ENCODE data around the gene VPS16.

Gene VPS16

GRCh38 chr20:2812189-2812588, 28.4 kb upstream of the VPS16 start:
- no peaks in the 10 kb centered on the region for H3K4me1 ChIP-seq (ENCODE audit: control insufficient read depth in 1 of 2, insufficient read depth in 1 of 2, low read depth in 1 of 2, low read length in 1 of 2)
- H3K27me3 ChIP-seq: peaks cover 44% of the 10 kb centered on the region
- H3K9me3 ChIP-seq: no peaks in the 10 kb centered on the region
- TF ChIP-seq CTCF (IDR thresholded peaks at IDR 0.05): no peak
- no peaks in the 10 kb centered on the region for H3K36me3 ChIP-seq
- H3K27ac ChIP-seq: no peak overlapping the region
- H3K4me3 ChIP-seq (ENCODE audit: low read depth in 1 of 2, low read length in 1 of 2): no peak overlapping the region

- no peak overlapping the region for H3K27ac ChIP-seq
- no peak for TF ChIP-seq CTCF (IDR thresholded peaks at IDR 0.05)
- peaks cover 34% of the 10 kb centered on the region for H3K27me3 ChIP-seq
- H3K4me3 ChIP-seq (ENCODE audit: low read depth in 1 of 2, low read length in 1 of 2): no peak overlapping the region
- H3K9me3 ChIP-seq: no peaks in the 10 kb centered on the region
- no peaks in the 10 kb centered on the region for H3K4me1 ChIP-seq (ENCODE audit: control insufficient read depth in 1 of 2, insufficient read depth in 1 of 2, low read depth in 1 of 2, low read length in 1 of 2)
- H3K36me3 ChIP-seq: no peaks in the 10 kb centered on the region
Observed at GRCh38 chr20:2814076-2814475, 26.5 kb upstream of the VPS16 start.

GRCh38 chr20:2814587-2815051, 25.9 kb upstream of the VPS16 start, which contains the start of gene C20orf141:
Gene C20orf141, plus strand, starts transcription at chr20:2814987. Its CDS starts 198 bp downstream, at chr20:2815185.
- Histone ChIP-seq H3K4me1 (ENCODE audit: control insufficient read depth in 1 of 2, insufficient read depth in 1 of 2, low read depth in 1 of 2, low read length in 1 of 2) (no peaks in the 10 kb centered on the region), H3K27ac (no peak within 1 kb of the TSS), H3K4me3 (ENCODE audit: low read depth in 1 of 2, low read length in 1 of 2) (no peak within 1 kb of the TSS)

GRCh38 chr20:2815242-2815900, 25.2 kb upstream of the VPS16 start:
- no peaks in the 10 kb centered on the region for H3K9me3 ChIP-seq
- no peaks in the 10 kb centered on the region for H3K4me1 ChIP-seq (ENCODE audit: control insufficient read depth in 1 of 2, insufficient read depth in 1 of 2, low read depth in 1 of 2, low read length in 1 of 2)
- H3K27me3 ChIP-seq: peaks cover 40% of the 10 kb centered on the region
- TF ChIP-seq CTCF (IDR thresholded peaks at IDR 0.05): no peak
- H3K27ac ChIP-seq: no peak overlapping the region
- H3K4me3 ChIP-seq (ENCODE audit: low read depth in 1 of 2, low read length in 1 of 2): no peak overlapping the region
- no peaks in the 10 kb centered on the region for H3K36me3 ChIP-seq

More at GRCh38 chr20:2814587-2815051, 25.9 kb upstream of the VPS16 start, which contains the start of gene C20orf141:
- Histone ChIP-seq H3K9me3 (no peaks in the 10 kb centered on the region), H3K36me3 (no peaks in the 10 kb centered on the region), H3K27me3 (peaks cover 34% of the 10 kb centered on the region)
- no peak for TF ChIP-seq CTCF (IDR thresholded peaks at IDR 0.05)

GRCh38 chr20:2816030-2816582, 24.4 kb upstream of the VPS16 start, which contains the start of gene TMEM239:
Gene TMEM239, plus strand, starts transcription at chr20:2816364. Its CDS starts 191 bp downstream, at chr20:2816555.
- Histone ChIP-seq H3K9me3 (no peaks in the 10 kb centered on the region), H3K27me3 (peaks cover 47% of the 10 kb centered on the region), H3K4me1 (ENCODE audit: control insufficient read depth in 1 of 2, insufficient read depth in 1 of 2, low read depth in 1 of 2, low read length in 1 of 2) (no peaks in the 10 kb centered on the region), H3K36me3 (no peaks in the 10 kb centered on the region), H3K4me3 (ENCODE audit: low read depth in 1 of 2, low read length in 1 of 2) (no peak within 1 kb of the TSS), H3K27ac (no peak within 1 kb of the TSS)
- TF ChIP-seq CTCF (IDR thresholded peaks at IDR 0.05): no peak

Data from neutrophil (primary cell).